Fibroblast of skin of right quadriceps (primary cell): ENCODE results near the gene MAML3.
A peak's percentile ranks its signal among the peaks of the same experiment; 100 is the strongest.

Experiments used
- DNase-seq: peaks from one replicate; pipeline ENCODE4 v3.0.0-alpha.2; 2013

The MAML3 gene

DNA sequence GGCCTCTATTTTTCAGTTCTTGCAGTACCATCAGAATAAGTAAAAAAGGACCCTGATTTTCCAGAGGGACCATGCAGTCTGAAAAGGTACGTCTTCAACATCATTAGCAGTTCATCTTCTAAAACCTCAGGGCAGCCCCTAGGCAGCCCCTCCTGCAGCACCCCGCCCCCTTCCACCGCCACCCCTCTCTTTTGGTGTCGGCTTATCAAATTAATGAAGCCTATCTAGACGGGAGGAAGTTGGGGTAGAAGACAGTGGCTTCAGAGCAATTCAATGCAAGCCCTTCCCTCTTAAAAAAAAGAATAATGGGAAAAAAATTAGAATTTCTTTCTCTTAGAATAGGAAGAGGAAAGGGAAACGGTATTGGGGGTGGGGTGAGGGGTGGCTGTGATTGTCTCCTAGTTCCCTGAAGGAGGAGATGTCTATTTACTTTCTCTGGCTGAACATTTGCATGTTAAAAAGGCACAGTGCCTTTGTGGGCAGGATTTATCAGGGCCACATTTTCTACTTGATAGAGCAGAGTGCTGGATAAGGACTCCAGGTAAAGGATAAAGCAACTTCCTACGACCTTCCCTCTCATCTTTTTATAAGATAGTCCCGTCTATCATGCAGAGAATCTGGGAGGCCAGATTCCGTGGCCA, 329.0 kb downstream of the MAML3 start:
- DNase-seq = no peak

GRCh38 chr4:139823746-139824145, 330.2 kb downstream of the MAML3 start:
- no peak for DNase-seq

GRCh38 chr4:139823345-139823744, 330.6 kb downstream of the MAML3 start:
- no peak for DNase-seq

DNA sequence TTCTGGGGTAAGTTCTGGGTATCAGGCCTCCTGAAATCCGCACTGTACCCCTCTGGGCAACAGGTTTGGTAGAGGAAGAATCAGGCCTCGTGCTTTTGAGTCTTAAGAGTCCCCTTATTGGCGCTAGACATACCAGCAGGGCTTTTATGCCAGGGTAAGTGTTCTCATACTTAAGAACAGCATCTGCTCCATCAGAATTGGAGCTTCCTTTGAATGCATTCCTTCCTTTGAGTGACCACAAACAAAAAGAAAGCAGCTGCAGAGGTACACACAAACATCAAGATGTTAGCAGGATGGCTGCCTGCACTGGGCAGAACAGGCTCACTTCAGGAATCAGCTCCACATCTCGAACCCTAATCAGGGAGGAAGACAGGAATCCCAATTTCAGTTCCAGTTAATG, 331.6 kb downstream of the MAML3 start:
- DNase-seq = no peak

GRCh38 chr4:139819082-139819481, 334.9 kb downstream of the MAML3 start:
- DNase-seq = no peak

DNA sequence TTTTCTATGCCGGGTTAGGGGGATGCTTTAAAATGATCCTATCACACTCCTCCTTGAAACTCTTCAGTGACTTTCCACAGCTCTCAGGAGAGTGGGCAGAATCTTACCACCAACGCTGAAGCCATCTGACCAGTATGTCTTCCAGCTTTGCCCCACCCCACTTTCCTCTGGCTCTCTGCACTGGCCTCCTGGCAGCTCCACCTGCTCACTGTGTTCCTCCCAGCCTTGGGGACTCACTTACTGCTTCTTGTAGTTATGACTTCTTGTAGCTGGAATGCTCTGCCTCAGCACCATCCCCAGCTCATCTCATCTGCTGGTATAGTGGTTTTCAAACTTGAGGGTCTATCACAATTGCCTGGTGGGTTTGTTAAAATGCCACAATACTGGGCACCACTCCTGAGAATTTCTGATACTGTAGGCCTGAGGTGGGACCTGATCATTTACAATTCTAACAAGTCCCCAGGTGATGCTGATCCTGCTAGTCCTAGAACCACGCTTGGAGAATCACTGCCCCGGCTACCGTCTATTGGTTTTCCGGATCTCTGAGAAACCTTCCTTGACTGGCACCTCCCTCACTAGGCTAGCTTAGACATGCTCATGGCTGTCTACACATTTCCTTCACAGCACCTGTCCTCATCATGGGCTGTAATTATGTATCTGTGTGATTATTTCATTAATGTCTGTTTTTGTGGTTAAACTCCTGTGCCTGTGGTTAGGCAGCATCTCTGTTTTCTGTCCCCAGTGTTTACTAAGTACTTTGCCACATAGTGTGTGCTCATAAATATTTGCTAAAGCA, 336.1 kb downstream of the MAML3 start:
- DNase-seq = no peak

DNA sequence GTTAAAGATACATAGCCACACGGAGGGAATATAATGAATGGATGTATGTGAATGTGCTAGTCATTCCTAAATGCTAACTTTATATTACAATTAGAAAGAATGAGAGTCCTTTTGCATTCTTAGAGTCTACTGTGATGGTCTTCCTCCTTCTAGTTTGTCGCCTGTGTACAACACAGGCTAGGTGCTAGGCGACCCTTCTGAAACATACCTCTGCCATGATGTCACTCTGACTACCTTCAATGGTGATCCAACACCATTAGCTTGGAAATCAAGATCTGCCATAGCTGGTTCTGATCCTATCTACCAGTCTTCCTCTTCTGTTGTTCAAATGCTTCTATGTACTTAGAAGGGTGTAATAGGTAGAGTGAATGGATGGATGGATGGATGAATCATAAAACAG, 337.1 kb downstream of the MAML3 start:
- peak; percentile 25 for DNase-seq

- peak; percentile 95 for DNase-seq
Measured at GRCh38 chr4:139815778-139816601, 338.0 kb downstream of the MAML3 start.

- DNase-seq = no peak
Measured at GRCh38 chr4:139814323-139815015, 339.5 kb downstream of the MAML3 start.

GRCh38 chr4:139813881-139814280, 340.1 kb downstream of the MAML3 start:
- DNase-seq = no peak

- no peak for DNase-seq
Measured at GRCh38 chr4:139810710-139811109, 343.3 kb downstream of the MAML3 start.

- DNase-seq = no peak
Measured at GRCh38 chr4:139809757-139810140, 344.2 kb downstream of the MAML3 start.

DNA sequence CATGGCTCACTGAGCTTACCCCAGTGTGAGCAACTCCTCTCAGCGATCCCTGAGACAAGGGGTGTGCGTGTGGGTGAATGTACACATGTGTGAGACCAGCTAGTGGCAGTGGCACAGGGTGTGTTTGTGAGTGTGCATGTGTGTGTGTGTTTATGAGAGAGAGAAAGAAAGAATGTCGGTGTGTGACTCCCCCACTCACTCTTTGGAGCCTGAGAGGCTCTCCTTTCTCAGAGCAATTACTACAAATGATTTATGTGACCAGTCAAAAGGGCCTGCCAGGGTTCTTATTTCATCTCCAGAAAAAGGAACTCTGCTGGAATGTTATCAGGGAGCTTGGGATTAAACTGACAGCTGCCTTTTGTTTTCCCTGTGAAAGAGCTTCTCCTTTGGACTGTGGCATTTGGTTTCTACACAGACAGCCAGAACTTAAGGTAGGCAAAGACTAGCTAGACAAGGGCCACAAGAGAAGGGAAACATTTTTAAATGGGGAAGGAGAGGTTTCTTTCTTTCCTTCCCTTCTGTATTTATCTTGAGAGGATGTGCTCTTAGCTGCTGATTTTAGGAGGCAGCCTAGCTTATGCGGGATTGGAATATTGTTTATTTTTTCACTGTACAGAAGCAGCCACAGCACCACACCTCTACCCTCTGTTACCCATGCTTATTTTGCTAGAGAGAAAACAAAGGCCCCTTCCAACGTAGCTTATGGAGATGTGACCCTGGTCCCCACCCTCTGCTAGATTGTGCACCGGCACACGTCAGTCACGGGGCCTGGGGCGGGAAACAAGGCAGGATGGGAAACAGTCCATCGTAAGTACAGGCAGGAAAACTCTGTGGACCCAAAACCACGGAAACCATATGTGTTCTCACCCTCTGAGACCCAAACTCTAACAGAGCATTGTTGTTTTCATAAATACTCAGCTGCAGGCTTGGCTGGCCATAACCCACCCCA, 344.9 kb downstream of the MAML3 start:
- peak; percentile 61 for DNase-seq

- no peak for DNase-seq
Measured at GRCh38 chr4:139808381-139808807, 345.6 kb downstream of the MAML3 start.

DNA sequence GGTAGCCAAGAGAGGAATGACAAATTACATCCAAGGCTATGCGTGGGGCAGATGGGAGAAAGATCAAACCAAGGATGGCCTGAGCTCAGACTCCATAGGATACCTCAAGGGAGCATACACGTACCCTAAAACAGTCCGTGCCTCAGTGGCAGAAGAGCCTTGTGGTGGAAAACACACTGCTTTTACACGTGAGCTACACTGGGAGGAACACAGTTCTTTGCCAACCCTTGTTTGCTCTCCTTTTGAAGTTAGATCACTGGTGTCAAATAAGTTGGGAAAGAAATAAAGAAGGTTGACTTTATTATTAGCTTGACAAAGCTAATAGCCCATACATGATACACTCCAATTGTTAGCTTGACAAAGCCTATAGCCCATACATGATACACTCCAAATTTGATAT, 346.5 kb downstream of the MAML3 start:
- DNase-seq = no peak

GRCh38 chr4:139806929-139807328, 347.1 kb downstream of the MAML3 start:
- no peak for DNase-seq

GRCh38 chr4:139802931-139803330, 351.1 kb downstream of the MAML3 start:
- DNase-seq = no peak

DNA sequence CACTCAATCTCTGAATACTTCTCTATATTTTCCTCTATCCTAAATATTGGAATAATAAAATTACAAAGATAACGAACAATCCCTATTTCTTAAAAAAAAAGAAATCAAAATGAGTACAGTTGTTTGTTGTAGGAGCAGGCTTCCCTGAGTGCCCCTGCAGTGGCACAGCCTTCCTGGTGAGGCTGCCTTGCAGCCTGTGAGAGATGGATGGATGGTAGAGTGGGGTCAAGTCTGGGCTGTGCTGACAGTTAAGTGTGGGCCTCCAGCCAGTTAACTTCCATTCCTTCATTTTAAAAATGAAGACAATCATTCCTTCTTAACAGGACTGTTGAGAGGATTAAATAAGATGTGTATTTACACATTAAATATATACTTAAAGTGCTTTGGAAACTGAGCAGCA, 351.5 kb downstream of the MAML3 start:
- DNase-seq = no peak

GRCh38 chr4:139801895-139802294, 352.1 kb downstream of the MAML3 start:
- DNase-seq = no peak

- no peak for DNase-seq
Measured at GRCh38 chr4:139800082-139800481, 353.9 kb downstream of the MAML3 start.

DNA sequence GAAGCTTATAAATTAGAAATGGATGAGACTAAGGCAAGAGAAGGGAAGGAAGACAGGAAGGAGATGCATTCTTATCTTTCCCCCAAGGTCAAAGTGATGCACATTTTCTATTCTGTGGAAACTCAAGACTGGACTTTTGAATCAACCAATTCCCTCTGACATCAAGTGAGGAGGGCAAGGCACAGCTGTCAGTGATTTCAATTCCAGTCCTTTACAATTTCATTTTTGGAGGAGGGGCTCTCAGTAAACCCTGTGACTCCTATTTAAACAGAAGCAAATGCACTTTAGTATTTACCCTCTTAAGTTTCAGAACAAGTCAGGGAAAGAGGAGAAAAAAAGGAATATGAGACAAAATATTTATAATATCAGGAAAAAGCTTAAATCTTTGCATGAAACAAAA, 354.4 kb downstream of the MAML3 start:
- no peak for DNase-seq

DNA sequence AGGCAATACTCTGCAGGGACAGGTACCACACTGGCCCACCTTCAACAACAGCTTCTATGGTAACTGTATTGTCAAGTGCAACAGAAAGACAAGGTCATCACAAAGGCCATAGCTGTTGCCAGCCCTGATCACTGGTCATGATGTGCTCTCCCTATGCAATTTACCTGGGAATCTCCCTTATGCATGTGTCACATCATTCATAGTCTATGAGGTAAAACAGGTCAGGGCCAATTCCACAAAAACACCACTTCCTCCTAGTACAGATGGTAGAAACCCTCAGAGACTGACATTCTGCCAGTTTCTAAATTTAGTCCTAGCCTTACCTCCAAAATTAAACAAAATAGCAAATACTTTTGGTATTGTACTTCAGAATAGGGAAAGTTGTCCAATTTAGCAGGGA, 355.5 kb downstream of the MAML3 start:
- DNase-seq = no peak
